HUES6 (cell line): ENCODE measurements around the gene SFI1.

Experiments
- H3K27ac ChIP-seq: 2 replicates; pipeline ENCODE4 v1.7.0; 2013; ENCODE audit warnings: low read depth, mild to moderate bottlenecking, low read length, inconsistent platforms
- H3K27me3 ChIP-seq: 2 replicates; pipeline ENCODE4 v1.6.1; 2013; ENCODE audit warnings: low read length; ENCODE audit not compliant: control insufficient read depth, insufficient read depth
- H3K36me3 ChIP-seq: 2 replicates; pipeline ENCODE4 v1.6.1; 2013; ENCODE audit warnings: low read length; ENCODE audit not compliant: control insufficient read depth, insufficient read depth
- H3K4me1 ChIP-seq: 2 replicates; pipeline ENCODE4 v1.6.1; 2013; ENCODE audit warnings: low read length; ENCODE audit not compliant: control insufficient read depth, insufficient read depth
- H3K4me3 ChIP-seq: 2 replicates; pipeline ENCODE4 v1.5.1; 2013; ENCODE audit warnings: low read depth, low read length
- H3K9ac ChIP-seq: one replicate; pipeline ENCODE4 v1.6.1; 2013; ENCODE audit warnings: mild to moderate bottlenecking, low read length
- H3K9me3 ChIP-seq: 2 replicates; pipeline ENCODE4 v1.6.1; 2013; ENCODE audit warnings: low read depth, low read length; ENCODE audit not compliant: control insufficient read depth, insufficient read depth

Gene SFI1

GRCh38 chr22:31609716-31610115, 113.4 kb downstream of the SFI1 start:
- no peak overlapping the region for H3K4me3 ChIP-seq
- H3K9me3 ChIP-seq: no peaks in the 10 kb centered on the region
- 0 out of 2 replicates have a peak, but pooled peaks cover 7% of the 10 kb centered on the region for H3K36me3 ChIP-seq
- H3K27ac ChIP-seq: no peak overlapping the region
- no peaks in the 10 kb centered on the region for H3K4me1 ChIP-seq
- H3K27me3 ChIP-seq: no peaks in the 10 kb centered on the region
- H3K9ac ChIP-seq: no peak overlapping the region

- Histone ChIP-seq H3K27me3 (no peaks in the 10 kb centered on the region), H3K9me3 (no peaks in the 10 kb centered on the region), H3K36me3 (0 out of 2 replicates have a peak, but pooled peaks cover 7% of the 10 kb centered on the region), H3K4me3 (no peak overlapping the region), H3K27ac (no peak overlapping the region), H3K4me1 (no peaks in the 10 kb centered on the region), H3K9ac (no peak overlapping the region)
Observed at GRCh38 chr22:31610611-31611010, 114.3 kb downstream of the SFI1 start.

- no peaks in the 10 kb centered on the region for H3K27me3 ChIP-seq
- H3K9me3 ChIP-seq: no peaks in the 10 kb centered on the region
- H3K4me3 ChIP-seq: no peak overlapping the region
- H3K9ac ChIP-seq: no peak overlapping the region
- H3K27ac ChIP-seq: no peak overlapping the region
- no peaks in the 10 kb centered on the region for H3K4me1 ChIP-seq
- peaks cover 10% of the 10 kb centered on the region for H3K36me3 ChIP-seq
Observed at GRCh38 chr22:31611061-31611760, 114.9 kb downstream of the SFI1 start.

- no peaks in the 10 kb centered on the region for H3K4me1 ChIP-seq
- H3K27ac ChIP-seq: no peak overlapping the region
- no peaks in the 10 kb centered on the region for H3K9me3 ChIP-seq
- no peaks in the 10 kb centered on the region for H3K27me3 ChIP-seq
- H3K4me3 ChIP-seq: no peak overlapping the region
- peak overlapping the region; percentile 15 for H3K9ac ChIP-seq
- H3K36me3 ChIP-seq: peaks cover 24% of the 10 kb centered on the region
Observed at GRCh38 chr22:31612891-31613285, 116.6 kb downstream of the SFI1 start.

GRCh38 chr22:31613286-31613903, 117.1 kb downstream of the SFI1 start:
- H3K4me3 ChIP-seq: no peak overlapping the region
- no peaks in the 10 kb centered on the region for H3K9me3 ChIP-seq
- H3K27ac ChIP-seq: no peak overlapping the region
- H3K27me3 ChIP-seq: no peaks in the 10 kb centered on the region
- H3K4me1 ChIP-seq: no peaks in the 10 kb centered on the region
- H3K9ac ChIP-seq: peak overlapping the region; percentile 15
- peaks cover 29% of the 10 kb centered on the region for H3K36me3 ChIP-seq

GRCh38 chr22:31613904-31614296, 117.6 kb downstream of the SFI1 start:
- Histone ChIP-seq H3K27me3 (no peaks in the 10 kb centered on the region), H3K27ac (no peak overlapping the region), H3K9ac (no peak overlapping the region), H3K36me3 (peaks cover 34% of the 10 kb centered on the region), H3K4me3 (no peak overlapping the region), H3K9me3 (no peaks in the 10 kb centered on the region), H3K4me1 (no peaks in the 10 kb centered on the region)

GRCh38 chr22:31614781-31615490, 118.6 kb downstream of the SFI1 start:
- Histone ChIP-seq H3K27me3 (no peaks in the 10 kb centered on the region), H3K36me3 (peaks cover 44% of the 10 kb centered on the region), H3K4me3 (no peak overlapping the region), H3K9ac (no peak overlapping the region), H3K9me3 (no peaks in the 10 kb centered on the region), H3K27ac (no peak overlapping the region), H3K4me1 (no peaks in the 10 kb centered on the region)

- no peak overlapping the region for H3K27ac ChIP-seq
- no peaks in the 10 kb centered on the region for H3K9me3 ChIP-seq
- no peak overlapping the region for H3K9ac ChIP-seq
- H3K27me3 ChIP-seq: no peaks in the 10 kb centered on the region
- H3K36me3 ChIP-seq: peaks cover 49% of the 10 kb centered on the region
- H3K4me1 ChIP-seq: no peaks in the 10 kb centered on the region
- no peak overlapping the region for H3K4me3 ChIP-seq
Observed at GRCh38 chr22:31615491-31615860, 119.1 kb downstream of the SFI1 start.

- Histone ChIP-seq H3K9ac (no peak overlapping the region), H3K36me3 (peaks cover 54% of the 10 kb centered on the region), H3K27ac (no peak overlapping the region), H3K4me3 (no peak overlapping the region), H3K27me3 (no peaks in the 10 kb centered on the region), H3K9me3 (no peaks in the 10 kb centered on the region), H3K4me1 (no peaks in the 10 kb centered on the region)
Observed at GRCh38 chr22:31615940-31616314, 119.6 kb downstream of the SFI1 start.

GRCh38 chr22:31616315-31616980, 120.1 kb downstream of the SFI1 start:
- Histone ChIP-seq H3K9me3 (no peaks in the 10 kb centered on the region), H3K36me3 (peaks cover 55% of the 10 kb centered on the region), H3K4me1 (no peaks in the 10 kb centered on the region), H3K27ac (no peak overlapping the region), H3K4me3 (no peak overlapping the region), H3K27me3 (no peaks in the 10 kb centered on the region), H3K9ac (peak overlapping the region; percentile 3)

- H3K27me3 ChIP-seq: no peaks in the 10 kb centered on the region
- H3K4me3 ChIP-seq: no peak overlapping the region
- H3K27ac ChIP-seq: no peak overlapping the region
- no peaks in the 10 kb centered on the region for H3K4me1 ChIP-seq
- H3K9me3 ChIP-seq: no peaks in the 10 kb centered on the region
- no peak overlapping the region for H3K9ac ChIP-seq
- H3K36me3 ChIP-seq: peaks cover 62% of the 10 kb centered on the region
Observed at GRCh38 chr22:31618057-31618456, 121.7 kb downstream of the SFI1 start.
